Brain pericyte (primary cell): Measurements from ENCODE around the gene SLC26A11.
"Not testable (repeated sequence)": the region's sequence is repeated elsewhere in the genome, so short reads cannot be mapped to it uniquely, and the experiment has no call there.

Experiments
- DNase-seq: peaks from one replicate; pipeline ENCODE4 v3.0.0-alpha.2; 2012; ENCODE audit warnings: low read depth, low spot score

Gene SLC26A11

DNA sequence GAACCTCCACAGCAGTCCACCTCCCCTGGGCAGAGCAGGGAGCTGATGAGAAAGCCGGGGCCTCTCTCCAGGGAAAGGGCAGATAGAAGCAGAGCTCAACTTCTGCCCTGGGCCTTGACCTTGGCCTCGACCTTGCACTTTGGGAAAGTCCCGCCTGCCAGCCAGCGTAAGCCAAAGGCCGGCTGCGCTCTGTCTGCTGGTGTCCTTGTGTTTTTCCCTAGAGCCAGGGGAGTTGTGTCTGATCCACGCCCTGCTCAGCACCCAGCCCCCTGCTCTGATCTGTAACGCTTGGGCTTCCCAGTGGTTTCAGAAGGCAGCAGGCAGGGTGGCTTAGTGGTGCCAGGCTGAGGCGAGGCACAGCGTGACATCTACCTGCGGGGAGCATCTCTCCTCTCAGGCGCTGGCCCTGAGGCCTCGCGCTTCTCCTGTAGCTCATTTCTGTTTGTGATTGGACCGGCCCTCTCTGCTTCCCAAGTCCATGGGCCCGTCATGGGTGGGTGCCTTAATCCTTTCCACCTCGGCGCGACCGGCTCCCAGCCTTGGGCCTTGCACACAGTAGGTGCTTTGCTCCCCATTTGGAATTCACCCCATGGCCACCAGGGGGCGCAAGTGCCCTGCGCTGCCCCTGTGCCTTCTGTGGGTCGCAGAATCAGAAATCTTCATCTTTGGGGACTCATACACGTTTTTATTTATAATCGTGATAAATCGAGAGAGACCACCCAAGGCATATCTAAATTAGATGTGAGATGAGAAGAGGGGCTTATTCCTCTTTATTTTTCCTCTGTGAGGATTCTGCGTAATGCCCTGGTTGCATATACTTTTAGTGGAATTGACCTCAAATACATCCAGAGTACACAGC is 24.3 kb upstream of the SLC26A11 start:
- DNase-seq, result no peak

DNA sequence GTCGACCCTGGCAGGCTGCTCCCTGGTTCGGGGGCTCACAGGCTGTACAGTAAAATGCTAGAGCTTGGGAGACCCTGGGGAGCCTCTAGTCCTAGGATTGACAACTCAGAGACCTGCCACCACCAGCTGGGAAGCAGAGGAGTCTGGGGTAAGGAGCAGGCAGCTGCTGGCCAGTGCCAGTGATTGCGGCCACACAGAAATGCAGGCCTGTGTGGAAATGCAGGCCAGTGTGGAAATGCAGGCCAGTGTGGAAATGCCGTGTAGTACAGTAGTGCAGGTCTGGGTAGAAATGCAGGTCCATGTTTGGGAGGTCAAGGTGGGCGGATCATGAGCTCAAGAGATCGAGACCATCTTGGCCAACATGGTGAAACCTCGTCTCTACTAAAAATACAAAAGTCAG is 23.6 kb upstream of the SLC26A11 start:
- no peak for DNase-seq

DNA sequence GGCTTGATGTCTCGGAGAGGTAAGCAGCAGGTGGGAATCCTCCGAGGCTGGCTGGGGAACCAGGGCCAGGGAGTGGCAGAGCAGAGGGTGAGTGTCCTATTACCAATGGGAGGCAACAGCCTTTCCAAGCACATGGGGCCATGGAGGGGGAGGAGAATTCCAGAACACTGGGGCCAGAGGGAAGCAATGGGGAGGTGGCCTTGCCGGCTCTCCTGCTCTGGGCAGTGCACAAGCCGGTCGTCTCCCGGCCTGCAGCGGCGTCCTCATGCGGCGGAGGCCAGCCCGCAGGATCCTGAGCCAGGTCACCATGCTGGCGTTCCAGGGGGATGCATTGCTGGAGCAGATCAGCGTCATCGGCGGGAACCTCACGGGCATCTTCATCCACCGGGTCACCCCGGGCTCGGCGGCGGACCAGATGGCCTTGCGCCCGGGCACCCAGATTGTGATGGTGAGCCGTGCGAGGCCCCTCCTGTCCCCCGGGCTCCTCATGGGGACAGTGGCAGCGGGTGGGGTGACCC is 22.0 kb upstream of the SLC26A11 start:
- no peak for DNase-seq

DNA sequence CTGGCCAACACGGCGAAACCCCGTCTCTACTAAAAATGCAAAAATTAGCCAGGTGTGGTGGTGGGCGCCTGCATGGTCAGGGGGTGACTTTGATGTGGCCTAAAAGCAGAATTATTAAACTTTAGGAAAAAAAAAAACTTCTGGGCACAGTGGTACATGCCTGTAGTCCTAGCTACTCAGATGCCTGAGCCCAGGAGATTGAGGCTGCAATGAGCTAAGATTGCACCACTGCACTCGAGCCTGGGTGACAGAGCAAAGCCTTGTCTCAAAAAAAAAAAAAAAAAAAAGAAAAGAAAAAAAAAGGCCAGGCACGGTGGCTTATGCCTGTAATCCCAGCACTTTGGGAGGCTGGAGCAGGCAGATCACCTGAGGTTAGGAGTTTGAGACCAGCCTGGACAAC is 20.9 kb upstream of the SLC26A11 start:
- not testable (repeated sequence) for DNase-seq

DNA sequence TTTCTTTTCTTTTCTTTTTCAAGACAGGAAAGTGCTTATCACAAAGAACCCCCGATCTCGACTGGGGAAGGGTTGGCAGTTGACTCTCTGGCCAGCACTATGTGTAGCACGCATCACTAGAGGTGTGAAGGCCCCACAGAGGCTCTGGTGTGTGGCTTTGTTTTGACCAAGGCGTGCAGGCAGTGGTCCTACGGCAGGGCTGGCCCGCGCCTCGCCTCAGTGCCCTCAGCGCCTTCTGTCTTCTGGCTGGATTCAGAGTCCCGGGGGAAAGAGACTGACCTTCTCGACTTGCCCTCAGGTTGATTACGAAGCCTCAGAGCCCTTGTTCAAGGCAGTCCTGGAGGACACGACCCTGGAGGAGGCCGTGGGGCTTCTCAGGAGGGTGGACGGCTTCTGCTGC is 18.8 kb upstream of the SLC26A11 start:
- DNase-seq, result no peak

DNA sequence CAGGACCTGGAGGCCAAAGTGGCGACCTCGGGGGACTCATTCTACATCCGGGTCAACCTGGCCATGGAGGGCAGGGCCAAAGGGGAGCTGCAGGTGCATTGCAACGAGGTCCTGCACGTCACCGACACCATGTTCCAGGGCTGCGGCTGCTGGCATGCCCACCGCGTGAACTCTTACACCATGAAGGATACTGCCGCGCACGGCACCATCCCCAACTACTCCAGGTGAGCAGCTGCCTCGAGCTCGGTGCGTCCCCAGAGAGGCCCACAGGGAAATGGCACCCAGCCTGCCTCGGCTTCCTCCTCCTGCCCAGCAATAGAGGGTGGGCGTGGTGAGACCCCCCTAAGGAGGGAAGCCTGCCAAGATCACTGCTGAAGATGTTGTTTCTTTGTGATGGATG is 18.0 kb upstream of the SLC26A11 start:
- DNase-seq, result no peak

DNA sequence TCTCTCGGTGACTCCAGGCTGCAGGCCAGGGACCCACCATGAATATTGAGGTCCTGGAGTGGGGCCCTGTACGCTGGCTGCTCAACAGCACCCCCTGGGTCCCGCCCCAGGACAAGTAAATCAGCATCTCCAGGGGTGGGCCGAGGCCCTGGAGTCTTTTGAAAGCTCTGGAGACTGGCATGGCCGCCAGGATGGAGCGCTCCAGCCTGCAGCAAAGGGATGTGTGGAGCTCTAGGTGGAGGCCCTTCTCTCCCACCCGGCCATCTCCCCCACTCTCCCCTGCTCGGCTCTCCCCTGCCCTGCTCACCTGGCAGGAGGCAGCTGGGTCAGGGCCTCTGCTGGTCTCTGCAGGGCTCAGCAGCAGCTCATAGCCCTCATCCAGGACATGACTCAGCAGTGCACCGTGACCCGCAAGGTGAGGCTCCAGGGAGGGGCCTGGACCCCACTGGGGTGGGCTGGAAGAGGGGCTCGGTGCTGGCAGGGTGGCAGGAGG is 16.7 kb upstream of the SLC26A11 start:
- no peak for DNase-seq

DNA sequence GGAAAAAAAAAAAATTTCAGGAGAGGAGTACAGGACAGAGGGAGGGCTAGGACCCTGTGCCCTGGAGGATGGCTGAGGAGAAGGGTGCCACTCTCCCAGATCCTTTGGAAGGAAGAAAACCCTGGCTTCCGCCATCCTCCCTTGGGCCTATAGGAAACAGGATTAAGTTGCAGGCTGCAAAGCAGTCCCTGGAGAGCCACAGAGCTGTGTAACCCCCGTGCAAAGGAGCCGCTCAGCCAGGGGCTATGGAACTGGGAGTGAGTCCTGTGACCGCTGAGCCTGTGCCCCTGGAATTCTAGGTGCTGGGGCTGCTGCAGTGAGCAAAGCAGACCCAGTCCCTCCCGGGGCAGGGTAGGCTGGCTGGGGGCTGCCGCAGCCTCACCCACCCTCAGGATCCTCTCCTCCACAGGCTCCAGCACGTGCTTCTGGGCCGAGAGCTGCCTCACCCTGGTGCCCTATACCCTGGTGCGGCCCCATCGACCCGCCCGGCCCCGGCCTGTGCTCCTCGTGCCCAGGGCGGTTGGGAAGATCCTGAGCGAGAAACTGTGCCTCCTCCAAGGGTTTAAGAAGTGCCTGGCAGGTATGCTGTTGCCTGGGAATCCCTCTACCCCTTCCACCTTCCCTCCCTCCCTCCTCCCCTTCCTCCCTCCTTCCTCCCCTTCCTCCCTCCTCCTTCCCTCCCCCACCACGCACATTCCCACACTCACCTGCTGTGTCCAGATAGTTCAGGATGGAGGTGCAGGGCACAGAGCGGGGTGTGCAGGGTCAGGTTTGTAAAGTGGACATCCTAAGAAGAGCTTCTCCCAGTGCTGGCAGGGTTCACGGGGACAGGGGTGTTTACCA is 15.4 kb upstream of the SLC26A11 start:
- no peak for DNase-seq

DNA sequence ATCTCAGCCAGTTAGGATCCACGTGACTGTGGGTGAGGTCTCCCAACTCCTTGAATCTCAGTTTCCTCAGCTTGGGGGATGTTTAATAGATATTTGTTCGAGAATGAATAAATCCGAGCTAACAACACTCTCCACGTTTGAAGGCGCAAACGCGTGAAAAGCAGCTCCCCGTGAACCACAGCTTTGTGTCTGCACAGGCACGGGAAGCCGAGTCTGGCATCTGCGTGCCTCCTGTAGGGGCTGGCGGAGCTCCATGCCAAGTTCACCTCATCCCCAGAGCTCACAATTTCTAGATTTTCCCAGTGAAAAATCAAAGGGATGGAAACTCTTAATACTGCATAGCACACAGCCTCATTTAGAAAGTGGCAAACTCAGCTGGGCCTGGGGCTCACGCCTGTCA is 14.4 kb upstream of the SLC26A11 start:
- DNase-seq, result no peak

DNA sequence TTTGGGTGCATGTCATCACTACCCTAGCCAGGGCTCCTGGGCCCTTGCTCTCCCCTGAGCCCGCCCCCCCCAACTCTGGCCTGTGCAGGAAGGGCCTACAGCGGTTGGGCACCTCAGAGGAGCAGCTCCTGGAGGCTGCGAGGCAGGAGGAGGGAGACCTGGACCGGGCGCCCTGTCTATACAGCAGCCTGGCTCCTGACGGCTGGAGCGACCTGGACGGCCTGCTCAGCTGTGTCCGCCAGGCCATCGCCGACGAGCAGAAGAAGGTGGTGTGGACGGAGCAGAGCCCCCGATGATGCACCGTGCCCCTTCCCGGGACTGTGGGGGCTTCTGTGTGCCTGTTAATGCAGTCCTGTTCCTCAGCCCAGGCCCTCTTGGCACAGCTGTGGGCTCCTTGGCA is 12.2 kb upstream of the SLC26A11 start:
- DNase-seq, result no peak

DNA sequence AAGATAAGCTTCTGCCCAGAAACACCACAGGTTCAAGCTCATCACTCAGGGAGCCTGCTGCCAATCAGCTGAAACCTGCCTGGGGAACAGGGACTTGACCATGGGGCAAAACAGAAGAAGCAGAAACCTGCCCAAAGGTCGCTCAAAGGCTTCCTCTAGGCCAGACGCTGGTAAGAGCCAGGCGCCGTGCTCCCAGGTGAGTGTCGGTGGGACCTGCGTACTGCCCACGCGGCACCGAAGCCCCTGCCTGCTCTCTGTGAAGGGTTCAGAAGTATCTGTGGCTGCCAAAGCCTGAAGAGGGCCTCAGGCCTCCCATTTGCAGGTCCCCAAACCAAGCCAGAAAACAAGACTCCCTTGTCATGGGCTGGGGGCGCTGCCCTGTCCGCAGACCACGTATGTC is 10.5 kb upstream of the SLC26A11 start:
- no peak for DNase-seq

DNA sequence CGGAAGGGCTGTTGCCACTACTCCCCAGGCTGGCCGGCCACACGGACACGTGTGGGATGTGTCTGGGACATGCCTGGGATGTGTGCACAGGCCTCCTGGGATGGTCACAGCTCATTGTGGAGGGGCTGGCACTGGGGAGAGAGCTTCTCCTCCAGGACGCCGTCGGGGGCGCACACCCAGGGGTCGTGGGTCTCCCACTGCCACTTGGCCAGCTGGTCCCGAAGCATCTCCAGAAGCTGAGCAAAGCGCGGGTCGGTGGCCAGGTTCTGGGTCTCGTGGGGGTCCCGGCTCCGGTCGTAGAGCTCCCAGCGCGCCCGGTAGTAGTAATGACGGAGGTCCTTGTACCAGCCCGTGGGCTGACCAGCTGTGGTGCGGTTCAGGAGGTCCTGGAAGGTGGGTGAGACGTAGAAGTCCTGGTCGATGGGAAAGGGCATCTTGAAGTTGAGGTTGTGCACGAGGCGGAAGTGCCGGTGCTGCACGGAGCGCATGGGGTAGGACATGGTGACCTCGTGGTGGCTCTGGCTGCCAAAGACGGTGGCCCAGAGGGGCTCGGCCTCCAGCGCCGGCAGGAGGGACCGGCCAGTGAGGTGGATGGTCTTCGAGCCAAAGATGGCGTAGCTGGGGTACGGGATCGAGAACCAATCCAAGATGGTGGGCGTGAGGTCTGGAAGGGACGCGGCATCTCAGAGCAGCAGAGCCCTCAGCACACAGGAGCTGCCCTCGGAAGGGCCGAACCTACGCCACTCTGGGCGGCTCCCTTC is 9.7 kb upstream of the SLC26A11 start:
- DNase-seq, result no peak

DNA sequence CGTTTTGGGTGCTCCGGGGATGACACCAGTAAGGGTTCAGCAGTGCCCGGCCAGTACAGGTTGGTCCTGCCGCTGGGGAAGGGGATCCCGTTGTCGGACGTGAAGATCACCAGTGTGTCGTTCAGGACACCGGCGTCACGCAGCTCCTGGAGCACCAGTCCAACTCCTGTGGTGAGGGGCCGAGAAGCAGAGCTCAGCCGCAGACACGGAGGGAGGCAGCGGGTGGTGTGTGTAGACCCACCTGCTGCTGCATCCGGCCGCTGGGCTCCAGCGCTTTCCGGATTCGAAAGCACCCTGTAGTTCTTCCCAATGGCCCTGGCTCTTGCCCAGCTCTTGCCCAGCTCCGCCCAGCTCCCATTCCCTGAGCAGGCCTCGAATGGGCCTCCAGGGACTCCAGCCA is 8.1 kb upstream of the SLC26A11 start:
- DNase-seq, result no peak

DNA sequence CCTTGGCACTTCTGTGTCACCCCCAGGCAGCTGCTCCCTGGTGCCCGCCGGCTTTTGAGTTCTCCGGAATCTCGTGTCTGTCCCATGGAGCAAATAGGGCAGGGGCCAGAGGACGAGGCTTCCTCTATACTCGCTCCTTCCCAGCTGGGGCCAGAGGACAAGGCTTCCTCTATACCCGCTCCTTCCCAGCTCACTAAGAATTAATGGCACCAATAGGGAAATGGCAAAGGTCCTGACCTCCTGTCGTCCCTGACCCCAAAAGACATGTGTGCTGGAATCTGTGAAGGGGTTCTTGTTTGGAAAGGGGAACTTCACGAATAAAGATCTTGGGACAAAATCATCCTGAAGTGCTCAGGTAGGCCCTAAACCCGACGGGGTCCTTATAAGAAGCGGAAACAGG is 7.7 kb upstream of the SLC26A11 start:
- no peak for DNase-seq

DNA sequence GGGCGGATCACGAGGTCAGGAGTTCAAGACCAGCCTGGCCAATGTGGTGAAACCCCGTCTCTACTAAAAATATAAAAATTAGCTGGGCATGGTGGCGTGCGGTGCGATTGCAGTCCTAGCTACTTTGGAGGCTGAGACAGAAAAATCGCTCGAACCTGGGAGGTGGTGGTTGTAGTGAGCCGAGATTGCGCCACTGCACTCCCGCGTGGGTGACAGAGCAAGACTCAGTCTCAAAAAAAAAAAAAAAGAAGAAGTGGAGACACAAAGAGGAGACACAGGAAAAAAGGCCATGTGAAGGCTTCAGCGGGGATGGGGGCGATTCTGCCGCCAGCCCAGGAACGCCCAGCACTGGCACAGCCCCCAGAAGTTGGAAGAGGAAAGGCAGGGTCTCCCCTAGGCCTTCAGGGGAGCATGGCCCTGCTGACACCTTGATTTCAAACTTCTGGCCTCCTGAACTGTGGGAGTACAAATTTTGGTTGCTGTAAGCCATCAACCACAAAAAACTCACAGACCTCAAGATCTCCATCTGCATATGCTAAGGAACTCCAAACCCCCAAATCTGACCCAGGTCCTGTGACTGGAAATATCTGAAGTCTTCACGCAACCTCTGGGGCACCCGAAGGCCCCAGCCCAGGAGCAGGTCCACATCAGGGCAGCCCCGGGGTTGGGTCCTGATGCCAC is 7.1 kb upstream of the SLC26A11 start:
- DNase-seq, result no peak

DNA sequence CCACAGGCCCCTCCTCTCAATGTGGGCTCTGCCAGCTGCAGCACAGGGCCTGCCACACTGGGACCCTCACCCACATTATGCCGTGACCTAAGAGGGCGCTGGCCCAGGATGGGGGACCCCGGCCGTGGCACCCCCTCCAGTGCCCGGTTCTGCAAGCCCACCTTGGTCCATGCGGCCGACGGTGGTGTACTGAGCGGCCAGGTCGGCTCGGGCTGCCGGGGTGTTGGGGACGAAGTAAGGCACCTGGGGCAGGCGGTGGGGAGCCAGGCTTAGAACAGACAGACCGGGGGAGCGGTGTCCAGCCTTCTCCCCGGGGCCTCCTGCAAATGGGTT is 6.6 kb upstream of the SLC26A11 start:
- no peak for DNase-seq

DNA sequence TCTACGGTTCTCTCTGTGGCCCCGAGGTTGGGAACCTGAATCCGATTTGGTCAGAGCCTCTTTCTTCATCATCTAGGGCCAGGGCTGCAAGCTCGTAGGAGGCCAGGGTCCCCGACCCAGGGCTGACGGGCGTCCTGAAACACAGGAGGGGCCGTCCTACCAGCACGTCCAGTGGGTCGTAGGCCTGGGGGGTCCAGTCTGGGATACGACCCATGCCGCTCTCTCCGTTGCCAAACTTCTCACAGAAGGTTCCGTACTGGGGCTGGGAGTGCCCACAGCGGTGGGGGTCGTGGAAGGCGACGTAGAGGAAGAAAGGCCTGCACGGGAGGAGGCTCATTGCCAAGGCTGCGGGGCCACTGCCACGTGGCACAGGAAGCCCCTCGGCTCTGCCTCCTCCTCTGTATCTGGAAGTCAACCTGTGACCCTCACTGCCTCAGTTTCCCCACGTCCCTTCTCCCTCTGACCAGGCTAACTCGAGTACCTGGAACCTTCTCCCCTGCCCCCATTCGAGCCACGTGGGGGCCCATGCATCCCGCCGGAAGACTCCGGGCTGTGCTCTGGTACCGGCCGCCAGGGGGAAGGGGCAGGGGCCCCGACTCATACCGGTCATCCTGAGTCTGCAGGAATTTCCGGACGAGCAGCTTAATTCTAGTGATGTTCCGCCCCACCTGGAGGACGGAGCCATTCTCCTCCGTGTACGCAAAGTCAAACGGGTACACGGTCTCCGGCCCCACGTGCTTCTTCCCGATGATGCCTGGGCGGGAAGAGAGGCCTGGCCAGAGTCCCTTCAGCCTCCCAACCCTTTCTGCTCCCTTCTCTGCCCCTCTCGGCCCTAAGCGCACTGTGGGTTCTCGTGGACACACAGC is 6.0 kb upstream of the SLC26A11 start:
- DNase-seq, result no peak

DNA sequence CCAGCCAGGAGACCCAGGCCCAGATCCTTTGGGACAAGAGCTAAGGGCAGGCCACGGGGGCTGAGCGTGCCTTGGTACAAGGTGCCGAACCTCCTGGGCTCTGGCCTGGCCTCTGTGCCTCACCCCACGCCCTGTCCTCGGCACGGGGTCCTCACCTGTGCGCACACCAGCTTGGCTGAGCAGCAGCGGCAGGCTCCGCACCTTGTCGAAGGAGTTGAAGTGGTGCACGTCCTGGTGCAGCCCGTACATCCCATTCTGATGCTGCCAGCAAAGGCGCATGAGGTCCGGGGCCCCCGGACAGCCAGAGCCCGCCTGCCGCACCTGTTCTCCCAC is 5.4 kb upstream of the SLC26A11 start:
- no peak for DNase-seq

DNA sequence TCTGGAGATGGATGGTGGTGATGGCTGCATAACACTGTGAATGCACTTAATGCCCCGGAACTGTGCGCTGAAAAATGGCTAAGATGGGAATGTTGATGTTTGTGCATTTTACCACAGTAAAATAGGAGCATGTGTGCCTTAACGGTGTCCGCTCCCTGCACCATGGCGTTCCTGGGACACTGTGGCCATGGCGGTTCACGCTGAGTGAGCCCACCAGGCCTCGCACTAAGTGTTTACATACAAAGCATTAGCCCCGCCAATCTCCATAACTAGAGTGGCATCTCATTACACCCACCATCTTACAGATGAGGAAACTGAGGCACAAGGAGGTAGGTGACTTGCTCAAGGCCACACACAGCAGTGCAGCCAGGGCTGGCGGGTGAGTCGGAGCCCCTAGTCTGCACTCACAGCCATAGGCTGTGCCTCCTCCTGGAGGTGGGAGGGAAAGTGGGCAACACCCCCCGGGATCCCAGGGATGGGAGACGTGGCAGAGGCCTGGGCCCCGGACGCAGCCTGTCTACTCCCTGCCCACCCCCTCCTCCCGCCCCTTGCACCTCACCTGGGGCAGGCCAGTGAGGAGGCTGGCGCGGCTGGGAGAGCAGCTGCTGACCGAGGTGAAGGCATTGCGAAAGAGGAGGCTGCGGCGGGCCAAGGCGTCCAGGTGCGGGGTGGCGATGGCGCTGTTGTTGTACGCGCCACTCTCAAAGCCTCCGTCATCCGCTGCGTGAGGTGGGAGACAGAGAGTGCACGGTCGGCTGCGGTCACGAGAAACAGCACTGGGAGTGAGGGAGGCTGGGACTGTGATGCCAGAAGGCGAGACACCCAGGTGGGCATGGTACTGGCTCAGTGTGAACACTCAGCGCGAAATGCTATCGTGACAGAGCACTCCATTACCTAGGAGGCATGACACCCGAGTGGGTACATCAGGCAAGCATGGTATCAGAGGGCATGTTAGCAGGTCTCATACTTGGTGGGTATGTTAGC is 3.5 kb upstream of the SLC26A11 start:
- DNase-seq, result no peak
